Suprapubic skin (tissue), 4 donors: ENCODE data around the gene POLR3A. TPM values are rescaled to one million over a fixed set of nuclear protein-coding genes. Genes with fewer than 3 reads are reported as not detected.
"Not testable (repeated sequence)": the region's sequence is repeated elsewhere in the genome, so short reads cannot be mapped to it uniquely, and the experiment has no call there.

Experiments
- DNase-seq, 2 donors: peaks; one replicate each; pipeline ENCODE4 v3.0.0-alpha.2; 2019; ENCODE audit warnings: low spot score in 2 of 2
- H3K27ac ChIP-seq: fragments of 200-600 bp; sonication (generic); one replicate; pipeline ENCODE4 v1.5.1; 2019
- H3K27me3 ChIP-seq: fragments of 200-600 bp; sonication (generic); one replicate; pipeline ENCODE4 v1.5.1; 2019
- H3K36me3 ChIP-seq: fragments of 200-600 bp; sonication (generic); one replicate; pipeline ENCODE4 v1.5.1; 2019
- H3K4me1 ChIP-seq: fragments of 200-600 bp; sonication (generic); one replicate; pipeline ENCODE4 v1.5.1; 2019
- H3K4me3 ChIP-seq: fragments of 200-600 bp; sonication (generic); one replicate; pipeline ENCODE4 v1.5.1; 2019; ENCODE audit warnings: mild to moderate bottlenecking
- H3K9me3 ChIP-seq: fragments of 200-600 bp; sonication (generic); one replicate; pipeline ENCODE4 v1.5.1; 2019
- CTCF ChIP-seq, 2 donors: fragments of 200-600 bp in 1 of 2; fragments of 450-650 bp in 1 of 2; sonication (generic) in 1 of 2; IDR thresholded peaks; one replicate each; pipeline ENCODE4 v1.5.1; 2016 to 2019; ENCODE audit warnings: antibody characterized with exemption in 2 of 2, mild to moderate bottlenecking in 1 of 2, moderate library complexity in 1 of 2
- EP300 ChIP-seq: sonication (generic); formaldehyde crosslinking; IDR thresholded peaks from one replicate; pipeline ENCODE4 v1.6.1; 2017; ENCODE audit warnings: antibody characterized with exemption
- POLR2A ChIP-seq, 2 donors: fragments of 450-650 bp; IDR thresholded peaks; one replicate each; pipeline ENCODE4 v1.6.1; 2017; ENCODE audit warnings: antibody characterized with exemption in 2 of 2, mild to moderate bottlenecking in 2 of 2, moderate library complexity in 2 of 2
- POLR2AphosphoS5 ChIP-seq, 3 donors: sonication (generic); formaldehyde crosslinking; IDR thresholded peaks; one replicate each; pipeline ENCODE4 v1.6.1; 2017; ENCODE audit warnings: antibody characterized with exemption in 3 of 3
- WGBS: methylation state at CpG from one replicate; pipeline ENCODE4 v1.1.5; 2018; 5-methylcytosine and 5-hydroxymethylcytosine counted together
- total RNA-seq, 4 donors: library from RNA; depleted of rRNA; stranded (reverse); fragments of >200 nt; gene quantifications; one replicate each; pipeline ENCODE4 v1.1.0, GENCODE V29; 2016

POLR3A gene
- total RNA-seq, 4 donors from 2014 or later: 9.7 to 18.3 (median 12.8) TPM

GRCh38 chr10:78002541-78003288 is 26.6 kb downstream of the POLR3A start:
- Histone ChIP-seq H3K9me3 (no peaks in the 10 kb centered on the region), H3K27ac (no peak overlapping the region), H3K4me3 (no peak overlapping the region), H3K4me1 (no peaks in the 10 kb centered on the region), H3K36me3 (peaks cover 87% of the 10 kb centered on the region), H3K27me3 (no peaks in the 10 kb centered on the region)
- no peak for TF ChIP-seq EP300
- no peak for TF ChIP-seq CTCF (IDR thresholded peaks at IDR 0.05)
- TF ChIP-seq POLR2AphosphoS5 (IDR thresholded peaks at IDR 0.05): no peak
- no peak for TF ChIP-seq POLR2A (IDR thresholded peaks at IDR 0.05)
- WGBS: 79% methylated on average over 4 of the region's 4 CpGs
- no peak for DNase-seq

DNA sequence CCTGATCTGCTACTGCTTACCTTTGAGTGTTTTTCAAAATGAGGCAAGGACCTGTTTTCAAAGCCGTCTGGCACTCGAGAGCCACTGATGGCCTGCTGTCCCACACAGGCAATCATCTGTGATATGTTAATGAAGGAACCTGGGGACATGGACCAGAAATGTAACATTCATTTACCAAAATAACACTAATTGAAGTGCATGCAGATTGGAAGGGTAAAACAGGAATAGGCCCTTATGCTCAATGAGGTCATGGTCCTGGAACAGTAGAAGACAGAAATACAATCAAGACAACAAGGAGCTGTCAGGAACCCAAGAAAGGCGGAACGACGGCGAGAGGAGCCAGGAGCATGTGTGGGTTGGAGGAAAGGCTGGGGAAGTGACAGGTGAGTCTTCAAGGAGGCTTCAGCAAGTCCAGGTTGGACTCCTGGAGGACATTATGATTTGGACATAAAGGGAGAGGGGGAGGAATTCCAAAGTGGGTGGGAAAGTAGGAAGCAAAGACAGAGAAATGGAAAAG is 28.3 kb downstream of the POLR3A start:
- no peaks in the 10 kb centered on the region for H3K27me3 ChIP-seq
- no peaks in the 10 kb centered on the region for H3K9me3 ChIP-seq
- H3K36me3 ChIP-seq: peaks cover 81% of the 10 kb centered on the region
- 75% methylated on average over 6 of the region's 6 CpGs for WGBS
- no peak overlapping the region for H3K4me3 ChIP-seq
- no peak for DNase-seq
- no peaks in the 10 kb centered on the region for H3K4me1 ChIP-seq
- TF ChIP-seq POLR2A (IDR thresholded peaks at IDR 0.05) (no peak), POLR2AphosphoS5 (IDR thresholded peaks at IDR 0.05) (no peak), CTCF (IDR thresholded peaks at IDR 0.05) (no peak), EP300 (no peak)
- H3K27ac ChIP-seq: no peak overlapping the region

- H3K27me3 ChIP-seq: no peaks in the 10 kb centered on the region
- no peak for DNase-seq
- no peaks in the 10 kb centered on the region for H3K9me3 ChIP-seq
- peaks cover 73% of the 10 kb centered on the region for H3K36me3 ChIP-seq
- H3K4me1 ChIP-seq: no peaks in the 10 kb centered on the region
- H3K4me3 ChIP-seq: no peak overlapping the region
- H3K27ac ChIP-seq: no peak overlapping the region
- no peak for TF ChIP-seq EP300
- no peak for TF ChIP-seq CTCF (IDR thresholded peaks at IDR 0.05)
- TF ChIP-seq POLR2A (IDR thresholded peaks at IDR 0.05): no peak
- no peak for TF ChIP-seq POLR2AphosphoS5 (IDR thresholded peaks at IDR 0.05)
Observed at GRCh38 chr10:78000206-78000605, 29.1 kb downstream of the POLR3A start.

DNA sequence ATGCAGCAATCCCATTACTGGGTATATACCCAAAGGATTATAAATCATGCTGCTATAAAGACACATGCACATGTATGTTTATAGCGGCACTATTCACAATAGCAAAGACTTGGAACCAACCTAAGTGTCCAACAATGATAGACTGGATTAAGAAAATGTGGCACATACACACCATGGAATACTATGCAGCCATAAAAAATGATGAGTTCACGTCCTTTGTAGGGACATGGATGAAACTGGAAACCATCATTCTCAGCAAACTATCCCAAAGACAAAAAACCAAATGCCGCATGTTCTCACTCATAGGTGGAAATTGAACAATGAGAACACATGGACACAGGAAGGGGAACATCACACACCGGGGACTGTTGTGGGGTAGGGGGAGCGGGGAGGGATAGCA is 30.5 kb downstream of the POLR3A start:
- H3K27ac ChIP-seq, H3K27me3 ChIP-seq, H3K9me3 ChIP-seq, H3K4me3 ChIP-seq, H3K4me1 ChIP-seq, DNase-seq: not testable (repeated sequence)
- H3K36me3 ChIP-seq: peaks cover 65% of the 10 kb centered on the region
- 98% methylated on average over 5 of the region's 5 CpGs for WGBS

- Histone ChIP-seq H3K4me3 (no peak overlapping the region), H3K27ac (no peak overlapping the region), H3K27me3 (no peaks in the 10 kb centered on the region), H3K4me1 (no peaks in the 10 kb centered on the region), H3K9me3 (no peaks in the 10 kb centered on the region), H3K36me3 (peaks cover 63% of the 10 kb centered on the region)
- 89% methylated on average over 3 of the region's 3 CpGs for WGBS
- no peak for TF ChIP-seq POLR2AphosphoS5 (IDR thresholded peaks at IDR 0.05)
- no peak for DNase-seq
Observed at GRCh38 chr10:77993620-77994019, 35.7 kb downstream of the POLR3A start.

DNA sequence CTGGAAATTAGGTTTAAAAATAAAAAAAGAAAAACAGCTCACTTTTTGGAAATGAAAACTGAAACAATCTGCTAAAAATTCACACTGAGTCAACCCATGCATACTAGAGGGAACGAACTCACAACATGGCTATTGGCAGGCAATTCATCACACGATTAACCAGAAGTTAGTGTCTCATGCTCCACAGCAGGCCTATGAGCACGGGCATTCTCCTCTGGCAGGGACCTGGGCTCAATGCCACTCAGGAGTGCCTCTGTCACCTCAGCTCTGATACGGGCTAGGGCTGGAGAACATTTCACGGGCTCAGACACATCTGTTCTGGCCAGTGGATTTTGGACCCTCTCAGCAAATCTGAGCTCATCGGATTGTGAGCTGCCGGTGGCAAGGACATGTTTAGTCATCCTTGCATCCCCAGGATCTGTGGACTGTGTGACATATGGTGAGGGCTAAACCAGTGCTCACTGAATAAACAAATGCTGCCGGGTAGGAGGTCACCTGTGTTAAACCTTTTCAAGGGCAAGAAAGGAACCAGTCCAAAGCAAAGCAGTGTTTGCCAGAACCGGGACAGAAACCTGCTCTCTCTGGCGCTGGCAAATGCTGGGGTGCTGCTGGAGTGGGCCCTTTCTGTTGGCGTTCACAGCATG is 40.1 kb downstream of the POLR3A start:
- 84% methylated on average over 10 of the region's 11 CpGs for WGBS
- DNase-seq: no peak
- no peak overlapping the region for H3K4me3 ChIP-seq
- no peaks in the 10 kb centered on the region for H3K9me3 ChIP-seq
- H3K27ac ChIP-seq: no peak overlapping the region
- no peaks in the 10 kb centered on the region for H3K27me3 ChIP-seq
- H3K4me1 ChIP-seq: no peaks in the 10 kb centered on the region
- peaks cover 94% of the 10 kb centered on the region for H3K36me3 ChIP-seq
- TF ChIP-seq EP300 (no peak), CTCF (IDR thresholded peaks at IDR 0.05) (no peak), POLR2AphosphoS5 (IDR thresholded peaks at IDR 0.05) (no peak), POLR2A (IDR thresholded peaks at IDR 0.05) (no peak)
